ENCODE measurements around the gene NAV2.

NAV2 gene

GRCh38 chr11:20025332-20025840, 312.7 kb downstream of the NAV2 start:
- Histone ChIP-seq H3K9me3 (replicated peaks; ENCODE audit: insufficient read depth, low read length) (no peaks in the 10 kb centered on the region), H3K9ac (ENCODE audit: low read length) (no peak overlapping the region), H3F3A (ENCODE audit: insufficient read depth, low read length) (no peaks in the 10 kb centered on the region), H3K4me1 (ENCODE audit: low read length) (no peaks in the 10 kb centered on the region), H2AFZ (ENCODE audit: low read length) (no peak overlapping the region), H3K27ac (ENCODE audit: low read length) (no peak overlapping the region), H4K20me1 (ENCODE audit: insufficient read depth, low read length) (no peaks in the 10 kb centered on the region), H3K36me3 (replicated peaks; ENCODE audit: insufficient read depth, low read length) (no peaks in the 10 kb centered on the region), H3K9me2 (replicated peaks; ENCODE audit: insufficient read depth, low read length) (no peaks in the 10 kb centered on the region), H3K4me2 (ENCODE audit: low read depth, low read length) (no peak overlapping the region), H3K4me3 (ENCODE audit: low read length) (no peak overlapping the region), H3K79me2 (ENCODE audit: low read length) (no peaks in the 10 kb centered on the region), H3K27me3 (replicated peaks; ENCODE audit: insufficient read depth, low read length) (no peaks in the 10 kb centered on the region)
- no peak for DNase-seq
- no peak for TF ChIP-seq CTCF (IDR thresholded peaks at IDR 0.05; ENCODE audit: low read length)
- TF ChIP-seq EZH2phosphoT487 (IDR thresholded peaks at IDR 0.05; ENCODE audit: low read length) = no peak
- no peak for TF ChIP-seq EZH2 (optimal IDR thresholded peaks at IDR 0.05; ENCODE audit: low read depth, low read length)

- Histone ChIP-seq H3K4me3 (ENCODE audit: low read length) (no peak overlapping the region), H3K9me3 (replicated peaks; ENCODE audit: insufficient read depth, low read length) (no peaks in the 10 kb centered on the region), H3K27ac (ENCODE audit: low read length) (no peak overlapping the region), H4K20me1 (ENCODE audit: insufficient read depth, low read length) (no peaks in the 10 kb centered on the region), H3K27me3 (replicated peaks; ENCODE audit: insufficient read depth, low read length) (no peaks in the 10 kb centered on the region), H3K4me2 (ENCODE audit: low read depth, low read length) (no peak overlapping the region), H2AFZ (ENCODE audit: low read length) (no peak overlapping the region), H3K9ac (ENCODE audit: low read length) (no peak overlapping the region), H3F3A (ENCODE audit: insufficient read depth, low read length) (no peaks in the 10 kb centered on the region), H3K9me2 (replicated peaks; ENCODE audit: insufficient read depth, low read length) (no peaks in the 10 kb centered on the region), H3K79me2 (ENCODE audit: low read length) (no peaks in the 10 kb centered on the region), H3K36me3 (replicated peaks; ENCODE audit: insufficient read depth, low read length) (no peaks in the 10 kb centered on the region), H3K4me1 (ENCODE audit: low read length) (no peaks in the 10 kb centered on the region)
- TF ChIP-seq EZH2phosphoT487 (IDR thresholded peaks at IDR 0.05; ENCODE audit: low read length) = no peak
- TF ChIP-seq EZH2 (optimal IDR thresholded peaks at IDR 0.05; ENCODE audit: low read depth, low read length) = no peak
- no peak for TF ChIP-seq CTCF (IDR thresholded peaks at IDR 0.05; ENCODE audit: low read length)
- no peak for DNase-seq
Measured at GRCh38 chr11:20026629-20027555, 314.3 kb downstream of the NAV2 start.

GRCh38 chr11:20027556-20028013, 314.9 kb downstream of the NAV2 start:
- H3K36me3 ChIP-seq (replicated peaks; ENCODE audit: insufficient read depth, low read length) = no peaks in the 10 kb centered on the region
- no peaks in the 10 kb centered on the region for H3F3A ChIP-seq (ENCODE audit: insufficient read depth, low read length)
- H3K79me2 ChIP-seq (ENCODE audit: low read length) = no peaks in the 10 kb centered on the region
- H3K4me1 ChIP-seq (ENCODE audit: low read length) = no peaks in the 10 kb centered on the region
- DNase-seq = no peak
- no peaks in the 10 kb centered on the region for H3K9me2 ChIP-seq (replicated peaks; ENCODE audit: insufficient read depth, low read length)
- H3K27ac ChIP-seq (ENCODE audit: low read length) = no peak overlapping the region
- no peaks in the 10 kb centered on the region for H3K9me3 ChIP-seq (replicated peaks; ENCODE audit: insufficient read depth, low read length)
- H3K9ac ChIP-seq (ENCODE audit: low read length) = no peak overlapping the region
- H2AFZ ChIP-seq (ENCODE audit: low read length) = no peak overlapping the region
- no peak for TF ChIP-seq EZH2 (optimal IDR thresholded peaks at IDR 0.05; ENCODE audit: low read depth, low read length)
- TF ChIP-seq CTCF (IDR thresholded peaks at IDR 0.05; ENCODE audit: low read length) = no peak
- no peak for TF ChIP-seq EZH2phosphoT487 (IDR thresholded peaks at IDR 0.05; ENCODE audit: low read length)
- no peaks in the 10 kb centered on the region for H3K27me3 ChIP-seq (replicated peaks; ENCODE audit: insufficient read depth, low read length)
- H3K4me3 ChIP-seq (ENCODE audit: low read length) = no peak overlapping the region
- no peaks in the 10 kb centered on the region for H4K20me1 ChIP-seq (ENCODE audit: insufficient read depth, low read length)
- no peak overlapping the region for H3K4me2 ChIP-seq (ENCODE audit: low read depth, low read length)
